Measurements from ENCODE around the gene SNRNP48. TPM values are rescaled to one million over a fixed set of nuclear protein-coding genes. Genes with fewer than 3 reads are reported as not detected.

SNRNP48 gene
- total and polyA plus RNA-seq, 2 of the 4 experiments (the other 2 are of a cell fraction): 5.2 to 6.2 TPM

DNA sequence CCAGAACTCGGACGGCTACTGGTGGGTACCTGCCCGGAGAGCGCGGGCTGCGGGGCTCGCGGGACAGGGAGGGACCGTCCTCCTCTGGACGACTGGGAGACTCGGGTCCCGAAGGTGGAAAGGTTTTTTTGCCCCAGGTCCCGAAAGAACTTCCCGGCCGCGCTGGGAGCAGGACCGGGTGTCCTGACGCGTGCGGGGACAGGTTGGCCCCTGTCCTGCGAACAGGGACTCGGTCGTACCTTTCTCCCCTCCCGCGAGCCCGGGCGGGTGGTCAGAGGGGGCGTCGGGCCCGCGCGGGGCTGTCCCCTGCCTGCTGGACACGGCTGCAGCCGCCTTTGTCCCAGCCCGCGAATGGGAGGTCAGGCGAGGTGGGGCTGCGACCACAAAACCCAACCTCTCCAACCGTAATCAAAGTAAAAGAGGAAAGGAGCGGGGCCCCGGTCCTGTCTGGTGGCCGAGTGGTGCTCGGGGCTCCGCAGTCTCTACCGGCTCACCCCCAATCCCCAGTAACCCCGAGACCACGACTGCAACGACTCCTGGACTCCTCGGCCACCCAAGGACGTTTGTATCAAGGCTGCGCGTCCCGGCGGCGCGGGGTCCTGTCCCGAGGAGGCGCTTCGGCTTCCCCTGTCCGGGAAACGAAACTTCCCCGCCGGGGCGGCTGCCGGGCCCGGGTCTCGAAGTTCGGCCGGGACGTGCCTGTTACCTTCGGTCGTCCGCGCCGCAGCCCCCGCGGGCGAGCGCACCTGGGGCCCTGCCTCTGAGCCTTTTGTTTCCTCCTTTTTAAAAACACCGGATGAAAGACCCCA, 47.7 kb upstream of the SNRNP48 start:
- peaks cover 13% of the 10 kb centered on the region for H3K9me1 ChIP-seq (ENCODE audit: insufficient read depth, low read length)
- in situ Hi-C loops (cut with MboI; ENCODE audit: low sequenced_read_pairs) (no loop called here), intact Hi-C loops (cut with micrococcal nuclease) (loop anchor here (5.0 kb wide), 1 partner anchor 230 kb away; the partner anchor contains the start of gene SSR1), dilution Hi-C loops (cut with HindIII; ENCODE audit: low sequenced_read_pairs, unreplicated experiment) (no loop called here)
- no peak overlapping the region for H2BK20ac ChIP-seq (ENCODE audit: low read depth, low read length)
- no peak overlapping the region for H2AK5ac ChIP-seq (ENCODE audit: low read depth, low read length)
- peak overlapping the region; percentile 58; the same call in 1 of the 2 replicates for H3K23ac ChIP-seq (ENCODE audit: low read depth, low read length)
- H2BK15ac ChIP-seq (ENCODE audit: low read depth, low read length): no peak overlapping the region
- no peak overlapping the region; the same call in 1 of the 2 replicates for H3K56ac ChIP-seq (ENCODE audit: extremely low read depth, insufficient read depth, low read length)
- H4K91ac ChIP-seq (ENCODE audit: insufficient read depth, low read depth, low read length): peak overlapping the region; percentile 12; the same call in 1 of the 2 replicates
- H3K9ac ChIP-seq (ENCODE audit: low read depth, low read length): peak overlapping the region; percentile 84
- no peaks in the 10 kb centered on the region for H3K9me3 ChIP-seq (ENCODE audit: control insufficient read depth, insufficient read depth, low read length)
- H2BK120ac ChIP-seq (ENCODE audit: low read depth, low read length): peak overlapping the region; percentile 54; the same call in 1 of the 2 replicates
- H3K36me3 ChIP-seq (ENCODE audit: control insufficient read depth, insufficient read depth, low read length): no peaks in the 10 kb centered on the region
- peak overlapping the region in 1 of 2 experiments; percentile 65; a peak in 2 of 4 replicates for H4K8ac ChIP-seq (ENCODE audit: low read depth in 2 of 2, low read length in 2 of 2)
- peak; percentile 33 for ATAC-seq (ENCODE audit: low read depth)
- peak overlapping the region; percentile 84 for H3K4me2 ChIP-seq (ENCODE audit: low read depth, low read length)
- peaks cover 7% of the 10 kb centered on the region; the same call in 1 of the 2 replicates for H4K20me1 ChIP-seq (ENCODE audit: insufficient read depth, low read length)
- peak overlapping the region; percentile 94 for H2AFZ ChIP-seq (replicated peaks; ENCODE audit: low read length, poor library complexity)
- no peak for DNase-seq
- H3K79me1 ChIP-seq (ENCODE audit: low read depth in 1 of 2, low read length in 2 of 2): peaks cover 0 to 26% of the 10 kb centered on the region in 2 experiments; a peak in 2 of 4 replicates
- ChIA-PET CTCF (no interaction called here), POLR2A (ENCODE audit: unreplicated experiment) (no interaction called here)
- peak; percentile 31; the same call in 1 of the 2 replicates for TF ChIP-seq POLR2A (IDR thresholded peaks at IDR 0.05; ENCODE audit: low read depth, low read length)
- no peak for TF ChIP-seq CEBPB (IDR thresholded peaks at IDR 0.05; ENCODE audit: low read depth, low read length)
- H3K4ac ChIP-seq (ENCODE audit: low read depth, low read length): peak overlapping the region; percentile 64
- WGBS, 2 experiments (ENCODE audit: extremely low coverage in 2 of 2, insufficient read length in 1 of 2): 0% methylated on average over 33 of the region's 80 CpGs; no CpG with 5 or more reads in 1 of the 2 experiments
- peaks cover 12% of the 10 kb centered on the region; the same call in 1 of the 2 replicates for H3K27me3 ChIP-seq (ENCODE audit: control insufficient read depth, insufficient read depth, low read length)
- H3K18ac ChIP-seq (ENCODE audit: low read depth, low read length): no peak overlapping the region
- H3K27ac ChIP-seq (ENCODE audit: insufficient read depth, low read length): peak overlapping the region; percentile 14; the same call in 1 of the 2 replicates
- peak overlapping the region; percentile 44 for H3K14ac ChIP-seq (replicated peaks; ENCODE audit: low read depth, low read length)
- H3K4me1 ChIP-seq (ENCODE audit: control insufficient read depth, insufficient read depth, low read length): peaks cover 6% of the 10 kb centered on the region
- H2BK5ac ChIP-seq (ENCODE audit: low read depth, low read length, poor library complexity, severe bottlenecking): peak overlapping the region; percentile 85
- H2AK9ac ChIP-seq (replicated peaks; ENCODE audit: low read depth, low read length, poor library complexity): peak overlapping the region; percentile 86
- no peak overlapping the region for H4K5ac ChIP-seq (ENCODE audit: low read depth, low read length)
- H3K4me3 ChIP-seq (ENCODE audit: insufficient read depth, low read depth, low read length): peak overlapping the region; percentile 98
- no TSS peak for BruUV-seq (replicated peaks)
